ENCODE measurements around the gene PAM16. TPM values are rescaled to one million over a fixed set of nuclear protein-coding genes. Genes with fewer than 3 reads are reported as not detected.
A peak's percentile ranks its signal among the peaks of the same experiment; 100 is the strongest.

Gene PAM16
- total RNA-seq, 1 experiment from 2014 or later = 80.4 TPM

GRCh38 chr16:4338125-4338582 is 13.0 kb downstream of the PAM16 start:
- H3K79me2 ChIP-seq (ENCODE audit: insufficient read depth, low read length) = no peaks in the 10 kb centered on the region
- H3K23me2 ChIP-seq (ENCODE audit: insufficient read length, low read depth, low read length, poor library complexity, severe bottlenecking) = no peaks in the 10 kb centered on the region
- no peak overlapping the region for H4K5ac ChIP-seq (ENCODE audit: insufficient read length, low read depth, low read length)
- H4K91ac ChIP-seq (ENCODE audit: insufficient read length, low read depth, low read length) = no peak overlapping the region
- H3K56ac ChIP-seq (ENCODE audit: insufficient read length, low read depth, low read length) = no peak overlapping the region
- no peak overlapping the region for H3K9ac ChIP-seq (ENCODE audit: extremely low read depth, insufficient read length, low read length)
- 0 out of 2 replicates have a peak overlapping the region, but pooled peaks have one; percentile 24 for H2BK15ac ChIP-seq (ENCODE audit: low read depth, low read length)
- H4K20me1 ChIP-seq (ENCODE audit: control insufficient read depth, insufficient read depth, insufficient read length) = no peaks in the 10 kb centered on the region
- no peaks in the 10 kb centered on the region for H3K9me3 ChIP-seq (ENCODE audit: control insufficient read depth, low read depth, low read length)
- Mint-ChIP-seq H3K9me3 (no peaks in the 10 kb centered on the region), H3K36me3 (ENCODE audit: insufficient read depth in 1 of 3, low read depth in 3 of 3) (peaks cover 7 to 26% (median 15%) of the 10 kb centered on the region in 3 experiments; a peak in 6 of 7 replicates), H3K4me3 (no peak overlapping the region), H3K27ac (no peak overlapping the region), H3K4me1 (no peaks in the 10 kb centered on the region), H3K27me3 (ENCODE audit: low read depth) (no peaks in the 10 kb centered on the region)
- no peak overlapping the region for H3K27ac ChIP-seq (ENCODE audit: insufficient read length, low read depth, low read length)
- no peak overlapping the region for H2BK12ac ChIP-seq (ENCODE audit: insufficient read length, low read depth, low read length)
- TF ChIP-seq CTCF (conservative IDR thresholded peaks at IDR 0.05) = no peak
- no peak overlapping the region for H3K14ac ChIP-seq (ENCODE audit: insufficient read depth, low read length)
- no peak overlapping the region for H2BK20ac ChIP-seq (ENCODE audit: low read depth, low read length, poor library complexity, severe bottlenecking)
- no CpG with 5 or more reads among the region's 12 CpGs for WGBS (ENCODE audit: extremely low coverage, insufficient read length, low lambda C conversion rate)
- no peak overlapping the region for H4K8ac ChIP-seq (replicated peaks; ENCODE audit: insufficient read length, low read depth, low read length)
- H3K18ac ChIP-seq (ENCODE audit: insufficient read length, low read depth, low read length) = no peak overlapping the region
- no peak overlapping the region for H3T11ph ChIP-seq (ENCODE audit: low read length)
- no peak overlapping the region for H2AFZ ChIP-seq (ENCODE audit: low read length)
- H3K4ac ChIP-seq (ENCODE audit: low read depth, low read length) = no peak overlapping the region
- no peak for DNase-seq
- no peaks in the 10 kb centered on the region for H3K27me3 ChIP-seq (ENCODE audit: insufficient read depth, low read length)
- H2AK5ac ChIP-seq (ENCODE audit: insufficient read length, low read length) = no peak overlapping the region
- H2BK5ac ChIP-seq (ENCODE audit: insufficient read length, low read length) = no peak overlapping the region
- H3K23ac ChIP-seq (ENCODE audit: insufficient read length, low read depth, low read length) = no peak overlapping the region
- H3K79me1 ChIP-seq (ENCODE audit: insufficient read depth, low read depth, low read length, poor library complexity, severe bottlenecking) = no peaks in the 10 kb centered on the region
- H3K4me2 ChIP-seq (ENCODE audit: insufficient read depth, insufficient read length, low read length) = no peak overlapping the region
- no peak overlapping the region for H2BK120ac ChIP-seq (ENCODE audit: low read depth, low read length, poor library complexity, severe bottlenecking)
- H3K4me1 ChIP-seq (ENCODE audit: insufficient read depth, low read length) = no peaks in the 10 kb centered on the region
